T-helper 9 cell (primary cell): ENCODE data around the gene NME2.
"Not testable (repeated sequence)": the region's sequence is repeated elsewhere in the genome, so short reads cannot be mapped to it uniquely, and the experiment has no call there.

Experiments used
- DNase-seq: peaks from one replicate; pipeline ENCODE4 v3.0.0-alpha.2; 2020

Gene NME2

DNA sequence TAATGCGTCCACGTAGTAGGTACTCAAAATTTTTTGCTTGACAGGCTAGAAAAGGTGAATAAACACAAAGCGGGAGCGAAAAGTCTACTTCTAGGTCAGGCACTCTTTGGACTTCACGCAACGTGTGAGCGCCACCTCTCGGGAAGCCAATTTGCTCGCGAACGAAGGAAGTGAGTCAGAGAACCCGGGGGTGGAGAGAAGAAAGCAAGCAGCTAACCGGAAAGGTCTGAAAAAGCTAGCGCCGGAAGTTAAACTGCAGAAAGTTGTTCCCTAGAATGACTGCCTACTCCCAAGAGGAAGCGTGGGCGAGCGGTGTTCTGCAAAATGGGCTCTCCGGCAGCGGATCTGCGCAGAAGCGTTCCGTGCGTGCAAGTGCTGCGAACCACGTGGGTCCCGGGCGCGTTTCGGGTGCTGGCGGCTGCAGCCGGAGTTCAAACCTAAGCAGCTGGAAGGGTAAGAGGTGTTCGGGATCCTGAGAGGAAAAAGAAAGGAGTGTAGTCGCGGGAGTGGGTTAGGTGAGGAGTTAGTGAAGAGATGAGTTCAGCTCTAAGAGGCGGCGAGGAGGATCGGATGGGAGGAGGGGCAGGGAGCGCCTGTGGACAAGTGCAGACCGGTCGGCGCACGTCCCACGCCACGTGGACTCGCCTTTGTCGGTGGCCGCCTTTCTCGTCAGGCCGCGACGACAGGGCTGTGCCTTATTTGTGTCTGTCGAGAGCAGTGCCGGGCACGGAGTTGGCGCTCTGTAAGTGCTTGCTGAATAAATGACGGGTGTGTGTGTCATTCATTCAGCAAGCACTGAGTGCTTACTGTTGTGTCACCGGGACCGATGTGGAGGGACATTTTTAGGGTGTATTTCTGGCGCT is 12.8 kb upstream of the NME2 start, which contains the start of gene NME1:
Gene NME1 (plus strand): TSS at position 350 of the 863 bp plus-strand sequence. CDS start 2,096 bp downstream, outside the sequence.
- peak; percentile 94 for DNase-seq

DNA sequence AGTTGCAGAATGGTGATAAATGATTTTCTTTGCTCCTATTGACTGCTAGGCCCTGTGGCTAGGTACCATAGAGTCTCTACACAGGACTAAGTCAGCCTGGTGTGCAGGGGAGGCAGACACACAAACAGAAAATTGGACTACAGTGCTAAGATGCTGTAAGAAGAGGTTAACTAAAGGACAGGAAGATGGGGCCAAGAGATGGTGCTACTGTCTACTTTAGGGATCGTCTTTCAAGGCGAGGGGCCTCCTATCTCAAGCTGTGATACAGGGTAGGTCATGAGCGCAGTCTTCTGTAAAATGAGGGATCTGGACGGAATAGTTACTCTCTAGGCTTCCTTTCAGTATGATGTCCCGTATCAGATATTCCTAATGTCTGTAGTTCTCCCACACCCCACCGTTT is 12.0 kb upstream of the NME2 start:
- no peak for DNase-seq

DNA sequence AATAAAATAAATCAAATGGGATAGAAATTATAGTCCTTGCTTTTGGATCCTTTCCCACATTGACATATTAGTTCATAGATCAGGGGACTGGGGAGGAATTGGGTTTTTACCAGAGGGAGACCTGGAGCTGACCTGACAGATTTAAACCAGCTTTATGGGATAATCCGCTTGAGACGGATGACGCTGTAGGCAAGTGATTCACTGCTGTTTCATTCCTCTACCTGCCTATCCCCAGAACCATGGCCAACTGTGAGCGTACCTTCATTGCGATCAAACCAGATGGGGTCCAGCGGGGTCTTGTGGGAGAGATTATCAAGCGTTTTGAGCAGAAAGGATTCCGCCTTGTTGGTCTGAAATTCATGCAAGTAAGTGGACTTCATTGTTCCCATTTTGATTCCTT is 10.8 kb upstream of the NME2 start:
- no peak for DNase-seq

DNA sequence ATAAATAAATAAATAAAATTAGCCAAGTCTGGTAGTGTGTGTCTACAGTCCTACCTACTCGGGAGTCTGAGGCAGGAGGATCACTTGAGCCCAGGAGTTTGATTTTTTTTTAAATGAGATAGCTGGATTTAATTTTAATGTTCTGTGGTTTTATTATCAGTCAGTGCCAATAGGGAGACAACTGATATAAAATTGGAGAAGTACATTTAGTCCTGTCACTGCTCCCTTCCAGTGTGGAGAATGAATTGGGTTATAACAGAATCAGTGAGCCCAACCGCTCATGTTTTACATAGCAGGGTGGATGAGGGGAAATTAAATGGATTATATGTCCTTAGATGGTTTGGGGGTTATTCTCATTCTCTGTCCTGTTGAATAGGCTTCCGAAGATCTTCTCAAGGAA is 6.6 kb upstream of the NME2 start:
- no peak for DNase-seq

DNA sequence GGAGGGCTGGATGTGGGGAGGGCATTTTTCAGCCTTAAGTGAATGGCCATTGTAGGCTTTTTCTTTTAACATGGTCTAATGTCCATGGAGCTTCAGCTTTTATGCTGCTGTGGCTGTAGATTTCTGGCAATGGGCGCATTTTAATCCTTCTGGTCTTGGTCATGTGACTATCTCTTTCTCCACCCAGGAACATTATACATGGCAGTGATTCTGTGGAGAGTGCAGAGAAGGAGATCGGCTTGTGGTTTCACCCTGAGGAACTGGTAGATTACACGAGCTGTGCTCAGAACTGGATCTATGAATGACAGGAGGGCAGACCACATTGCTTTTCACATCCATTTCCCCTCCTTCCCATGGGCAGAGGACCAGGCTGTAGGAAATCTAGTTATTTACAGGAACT is 4.7 kb upstream of the NME2 start:
- no peak for DNase-seq

DNA sequence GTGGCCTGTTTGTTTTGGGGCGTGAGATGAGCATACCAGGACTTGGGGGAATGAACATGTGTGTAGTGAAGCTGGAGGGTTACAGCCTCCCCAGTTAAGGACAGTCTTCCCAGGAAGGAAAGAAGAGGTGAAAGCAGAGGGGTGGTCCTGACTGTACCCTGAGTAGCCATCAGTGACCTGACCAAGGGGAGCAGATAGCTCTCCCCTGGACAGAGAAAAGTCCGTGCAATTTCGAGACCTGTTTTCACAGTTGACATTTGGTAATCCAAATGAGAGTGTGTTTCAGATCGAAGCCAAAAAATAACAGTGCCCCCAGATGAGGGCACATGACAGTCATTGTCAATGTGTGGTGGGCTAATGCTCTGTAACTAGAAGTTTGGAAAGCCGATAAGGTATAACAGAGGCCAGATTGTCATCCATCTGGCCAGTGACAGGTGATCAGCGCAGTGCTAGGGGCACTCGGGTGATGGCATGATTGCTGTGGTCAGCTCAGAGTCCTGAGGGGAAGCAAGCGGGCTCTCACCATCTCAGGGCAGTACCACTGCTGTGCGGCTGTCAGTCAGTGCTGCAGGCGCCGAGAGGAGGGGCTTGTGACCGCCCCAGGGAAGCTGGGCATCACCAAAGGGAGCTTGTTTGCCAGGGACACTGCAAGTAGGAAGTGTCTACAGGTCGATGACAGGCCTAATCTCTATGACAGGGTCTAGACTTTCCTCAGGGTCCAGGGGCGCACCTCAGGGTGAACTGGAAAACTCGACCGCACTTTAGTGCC is 1.1 kb upstream of the NME2 start:
- DNase-seq = no peak

DNA sequence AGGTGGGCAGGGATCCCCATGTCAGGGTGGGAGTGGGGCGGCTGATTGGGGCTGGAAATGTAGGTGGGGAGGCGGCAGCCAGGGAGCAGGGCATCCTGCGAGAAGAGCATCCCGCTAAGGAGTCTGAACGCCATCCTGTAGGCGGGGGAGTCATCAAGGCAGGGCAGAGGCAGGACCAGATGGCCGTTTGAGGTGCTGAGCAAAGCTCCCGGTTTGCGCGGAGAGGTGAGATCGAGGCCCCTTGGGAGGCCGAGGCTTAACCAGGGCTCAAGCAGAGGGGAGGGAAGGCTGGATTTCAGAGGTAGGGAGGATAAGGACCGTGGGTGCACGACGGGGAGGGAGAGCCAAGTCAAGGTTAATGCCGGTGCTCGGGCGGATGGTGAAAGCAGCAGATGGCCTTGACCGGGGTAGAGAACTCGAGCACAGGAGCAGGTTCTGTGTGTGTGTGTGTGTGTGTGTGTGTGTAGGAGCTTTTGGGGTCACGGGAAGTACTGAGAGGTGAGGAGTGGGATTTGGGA is 472 bp upstream of the NME2 start:
- peak; percentile 13 for DNase-seq

DNA sequence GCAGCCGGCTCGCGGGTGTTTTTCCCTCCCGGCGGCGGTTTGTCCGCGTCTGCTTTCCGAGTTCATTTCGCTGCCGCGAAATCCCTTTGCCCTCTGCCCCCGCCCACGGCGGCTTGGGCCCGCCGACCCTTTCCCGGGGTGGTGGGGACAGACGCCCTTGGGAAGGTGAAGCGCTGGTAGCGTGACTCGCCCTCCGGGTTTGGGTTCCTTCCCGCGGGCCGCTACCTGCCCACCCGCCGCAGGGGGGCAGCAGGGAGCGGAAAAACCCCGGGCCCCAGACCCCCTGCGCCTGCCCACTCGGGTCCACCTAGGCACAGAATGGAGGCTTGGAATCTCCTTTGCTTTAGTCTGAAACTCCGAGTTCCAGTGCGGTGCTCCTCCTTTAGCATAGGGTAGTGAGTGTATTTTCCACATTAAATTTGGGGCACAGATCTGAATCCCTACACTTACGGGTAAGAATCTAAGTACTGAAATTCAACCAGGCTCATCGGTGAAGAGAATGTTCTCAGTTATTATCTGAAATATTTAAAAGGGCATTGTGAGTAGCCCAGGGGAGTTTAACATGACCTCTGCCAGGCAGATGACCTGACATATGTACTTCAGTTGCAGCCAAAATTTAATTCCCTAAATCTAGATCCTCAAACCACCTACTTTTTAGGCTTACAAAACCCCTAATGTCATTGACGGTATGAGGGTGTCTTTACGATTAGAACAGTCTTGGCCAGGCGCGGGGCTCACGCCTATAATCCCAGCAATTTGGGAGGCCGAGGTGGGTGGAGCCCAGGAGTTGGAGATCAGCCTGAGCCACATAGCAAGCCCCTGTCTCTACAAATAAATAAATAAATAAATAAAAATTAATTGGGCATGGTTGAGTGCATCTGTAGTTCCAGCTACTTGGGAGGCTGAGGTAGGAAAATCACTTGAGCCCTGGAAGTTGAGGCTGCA is 1.0 kb downstream of the NME2 start:
- peak; percentile 63 for DNase-seq

DNA sequence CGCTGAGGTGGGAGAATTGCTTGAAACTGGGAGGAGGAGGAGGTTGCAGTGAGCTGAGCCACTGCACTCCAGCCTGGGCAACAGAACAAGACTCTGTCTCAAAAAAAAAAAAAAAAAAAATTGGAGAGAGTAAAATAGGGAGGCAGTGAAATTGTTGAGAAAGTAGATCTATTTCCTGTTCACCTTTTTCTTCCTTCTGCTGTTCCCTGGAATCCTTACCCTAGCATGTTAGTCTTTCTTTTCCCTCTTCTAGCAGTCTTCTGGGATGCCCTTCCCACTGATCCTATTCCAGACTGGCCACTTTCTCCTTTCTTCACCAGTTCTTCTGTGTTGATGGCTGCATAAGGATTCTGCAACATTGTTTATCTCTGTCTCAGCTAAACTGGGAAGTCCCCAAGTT is 3.1 kb downstream of the NME2 start:
- no peak for DNase-seq

DNA sequence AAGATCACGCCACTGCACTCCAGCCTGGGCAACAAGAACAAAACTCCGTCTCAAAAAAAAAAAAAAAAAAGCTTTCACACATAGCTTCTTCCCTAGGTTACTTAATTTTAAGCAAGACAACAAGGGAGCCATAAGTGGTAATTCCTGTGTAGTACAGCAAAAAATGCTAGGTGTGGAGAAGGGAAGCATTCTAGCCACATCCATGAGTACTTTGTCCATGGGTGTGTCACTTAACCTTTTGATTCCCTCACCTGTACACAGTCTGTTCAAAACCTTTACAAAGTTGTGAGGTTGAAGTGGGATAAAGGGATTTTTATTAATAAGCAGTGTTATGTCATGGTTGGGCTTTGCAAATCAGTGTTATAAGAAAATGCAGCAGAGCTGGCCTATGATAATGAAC is 4.5 kb downstream of the NME2 start:
- DNase-seq = no peak

DNA sequence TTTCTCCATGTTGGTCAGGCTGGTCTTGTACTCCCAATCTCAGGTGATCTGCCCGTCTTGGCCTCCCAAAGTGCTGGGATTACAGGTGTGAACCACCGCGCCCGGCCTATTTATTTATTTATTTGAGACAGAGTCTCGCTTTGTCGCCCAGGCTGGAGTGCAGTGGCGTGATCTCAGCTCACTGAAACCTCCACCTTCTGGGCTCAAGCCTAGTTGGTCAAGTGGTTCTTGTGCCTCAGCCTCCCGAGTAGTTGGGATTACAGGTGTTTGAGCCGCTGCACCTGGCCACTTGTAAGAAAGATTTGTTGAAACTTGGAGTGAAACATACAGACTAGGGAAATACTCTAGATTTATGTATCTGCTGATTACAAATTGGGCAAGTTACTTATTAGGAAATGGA is 5.8 kb downstream of the NME2 start:
- not testable (repeated sequence) for DNase-seq

DNA sequence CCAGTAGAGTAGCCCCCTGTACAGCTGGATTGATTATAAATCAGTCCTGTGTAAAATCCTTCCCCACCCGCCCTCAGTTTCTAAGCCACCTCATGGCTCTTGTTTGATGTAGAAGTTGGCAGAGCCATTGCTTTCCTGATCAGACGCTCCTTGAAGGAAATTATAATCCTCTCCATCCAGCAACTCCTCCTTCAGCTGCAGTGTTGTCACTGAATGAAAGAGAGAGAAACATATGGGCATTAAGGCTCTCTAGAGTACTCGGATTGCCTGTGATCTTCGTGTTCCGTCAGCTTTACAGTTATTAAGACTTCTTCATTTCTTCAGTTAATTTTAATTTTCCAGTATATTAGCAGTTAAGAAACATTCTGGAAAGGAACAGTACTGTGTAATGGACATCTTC is 14.3 kb downstream of the NME2 start:
- no peak for DNase-seq

DNA sequence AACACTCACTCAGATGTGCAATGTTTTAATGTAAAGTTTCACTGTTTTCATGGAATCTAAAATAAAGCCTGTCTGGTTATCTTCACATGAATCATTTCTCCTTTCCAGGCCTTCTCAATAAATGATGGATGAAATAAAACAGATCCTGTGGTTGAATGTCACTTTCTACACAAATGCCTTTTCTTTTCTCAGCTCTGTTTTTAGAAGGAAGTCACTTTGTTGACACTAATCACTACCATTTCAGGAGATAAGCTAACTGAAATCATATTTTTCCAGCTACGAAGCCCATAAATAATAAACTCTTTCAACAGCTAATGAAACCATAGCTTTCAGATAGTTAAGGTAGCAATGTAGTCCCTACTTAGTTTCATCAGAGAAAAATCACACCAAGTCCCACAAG is 17.9 kb downstream of the NME2 start:
- no peak for DNase-seq

DNA sequence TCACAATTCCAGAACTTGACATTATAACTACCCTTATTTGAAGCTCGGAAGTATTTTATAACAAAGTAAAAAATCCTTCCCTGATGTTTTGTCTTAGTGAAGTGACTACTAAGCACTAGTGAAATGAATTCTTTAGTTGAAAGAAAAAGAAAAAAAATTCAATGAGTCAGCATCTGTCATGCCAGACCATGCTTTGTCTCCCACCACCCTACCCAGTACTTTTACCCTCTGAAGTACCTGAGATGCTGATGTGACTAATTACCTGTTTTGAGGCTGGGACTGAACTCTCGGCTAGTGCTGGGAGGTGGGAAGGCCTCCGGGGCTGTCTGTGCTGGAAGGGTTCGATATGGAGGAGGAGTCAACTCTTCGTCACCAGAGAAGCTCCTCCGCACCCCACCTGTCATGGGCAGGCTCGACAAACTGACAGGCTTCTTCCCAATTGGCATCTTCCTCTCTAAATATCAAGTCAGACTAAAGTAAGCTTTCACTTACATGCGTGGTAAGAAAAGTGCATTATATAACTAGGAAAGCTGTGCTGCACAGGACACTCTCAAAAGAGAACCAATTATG is 19.6 kb downstream of the NME2 start:
- DNase-seq = no peak

DNA sequence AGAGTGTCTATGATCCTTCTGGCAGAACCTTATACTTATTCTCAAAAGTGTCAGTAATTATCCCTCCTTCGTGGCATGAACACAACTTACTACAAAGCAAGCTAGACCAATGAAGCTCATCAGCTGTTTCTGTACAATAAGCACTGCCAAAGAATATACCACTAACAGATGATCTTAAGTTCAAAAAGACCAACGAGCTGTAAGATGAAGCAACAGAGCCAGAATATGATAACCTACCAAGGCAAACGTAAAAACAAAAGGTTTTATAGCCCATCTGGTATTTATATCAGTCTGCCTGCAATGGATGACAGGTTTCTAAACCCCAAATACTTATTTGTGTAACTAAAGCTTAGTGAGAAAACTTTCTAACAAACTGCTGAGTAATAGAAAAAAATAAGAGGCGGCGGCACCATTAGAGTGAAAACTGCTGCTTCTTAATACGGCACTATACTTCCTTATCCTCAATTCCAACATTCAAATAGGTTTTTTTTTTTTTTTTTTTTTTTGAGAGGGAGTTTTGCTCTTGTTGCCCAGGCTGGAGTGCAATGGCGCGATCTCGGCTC is 22.1 kb downstream of the NME2 start:
- no peak for DNase-seq

DNA sequence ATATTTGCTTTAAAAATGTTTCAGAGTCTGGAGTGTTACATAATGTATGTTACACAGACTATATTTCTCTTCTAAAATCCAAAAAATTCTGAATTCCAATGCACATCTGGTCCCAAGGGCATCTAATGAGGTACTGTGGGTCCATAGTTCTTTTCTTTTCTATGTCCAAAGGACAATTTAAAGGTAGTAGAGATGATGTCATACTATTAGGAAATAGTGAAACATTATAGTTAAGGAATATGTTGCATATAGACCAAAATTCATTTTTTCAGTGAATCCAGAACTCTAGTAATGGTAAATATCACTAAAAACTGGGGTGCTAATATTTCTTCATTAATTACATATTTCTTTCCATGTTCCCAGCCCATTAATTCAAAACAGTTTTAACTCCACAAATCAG is 23.0 kb downstream of the NME2 start:
- DNase-seq = no peak

DNA sequence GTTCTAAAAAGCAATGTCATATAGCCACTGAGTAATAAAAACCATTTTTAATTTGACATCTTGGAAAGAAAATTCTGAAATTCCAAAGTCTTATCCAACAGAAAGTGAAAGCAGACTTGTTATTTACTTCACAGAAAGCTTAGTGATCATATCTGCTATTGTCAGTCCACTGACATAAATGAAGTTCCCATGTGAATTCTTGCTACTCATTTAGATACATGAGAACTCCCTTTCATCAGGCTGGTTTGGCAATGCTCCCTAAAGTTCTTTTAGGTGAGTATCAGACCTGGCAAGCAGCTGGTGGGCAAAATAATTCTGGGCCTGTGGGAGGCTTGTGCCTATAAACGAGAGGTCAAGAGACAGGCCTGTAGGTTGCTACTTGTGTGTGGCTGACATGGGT is 23.4 kb downstream of the NME2 start:
- no peak for DNase-seq

DNA sequence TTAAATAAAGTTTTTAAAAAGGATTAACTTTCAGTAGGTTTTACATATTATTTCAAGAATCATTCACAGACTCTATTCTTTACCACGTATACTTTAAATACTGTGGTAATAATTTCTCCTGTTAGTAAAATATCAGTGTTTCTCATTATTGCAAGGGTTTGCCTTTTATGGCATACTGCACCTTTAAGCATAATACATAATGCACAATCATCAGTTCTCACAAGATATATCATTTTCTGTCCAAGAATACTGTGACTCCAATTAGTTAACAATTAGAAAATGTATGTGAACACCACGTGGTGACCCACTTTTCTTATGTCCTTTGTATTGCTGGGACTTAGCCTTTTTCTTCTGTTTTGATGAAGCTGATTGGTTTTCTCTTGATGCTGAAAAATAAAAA is 25.7 kb downstream of the NME2 start:
- DNase-seq = no peak

DNA sequence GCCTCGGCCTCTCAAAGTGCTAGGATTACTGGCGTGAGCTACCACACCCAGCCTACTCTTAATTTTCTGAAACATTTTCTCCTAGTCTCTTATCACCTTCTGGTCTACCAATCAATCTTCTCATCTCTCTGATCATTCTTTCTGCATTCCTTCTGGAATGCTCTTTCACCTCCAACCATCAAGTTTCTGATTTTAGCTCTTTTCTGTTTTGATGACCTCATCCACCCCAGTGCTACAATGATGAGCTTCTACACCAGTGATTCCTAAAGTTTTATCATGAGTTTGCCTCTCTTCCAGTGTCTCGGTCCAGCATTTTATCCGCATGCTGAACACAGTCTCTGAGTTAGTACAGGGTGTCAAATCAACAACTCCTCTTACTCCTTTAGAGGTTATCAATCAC is 31.5 kb downstream of the NME2 start:
- DNase-seq = no peak

DNA sequence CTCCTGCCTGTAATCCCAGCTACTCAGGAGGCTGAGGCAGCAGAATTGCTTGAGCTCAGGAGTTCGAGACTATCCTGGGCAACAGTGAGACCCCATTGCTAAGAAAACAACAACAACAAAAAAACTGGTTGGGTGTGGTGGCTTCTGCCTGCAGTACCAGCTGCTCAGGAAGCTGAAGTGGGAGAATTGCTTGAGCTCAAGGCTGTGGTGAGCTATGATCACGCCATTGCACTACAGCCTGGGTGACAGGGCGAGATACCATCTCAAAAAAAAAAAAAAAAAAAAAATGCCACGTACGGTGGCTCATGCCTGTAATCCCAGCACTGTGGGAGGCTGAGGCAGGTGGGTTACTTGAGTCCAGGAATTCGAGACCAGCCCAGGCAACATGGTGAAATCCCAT is 34.1 kb downstream of the NME2 start:
- DNase-seq = no peak

DNA sequence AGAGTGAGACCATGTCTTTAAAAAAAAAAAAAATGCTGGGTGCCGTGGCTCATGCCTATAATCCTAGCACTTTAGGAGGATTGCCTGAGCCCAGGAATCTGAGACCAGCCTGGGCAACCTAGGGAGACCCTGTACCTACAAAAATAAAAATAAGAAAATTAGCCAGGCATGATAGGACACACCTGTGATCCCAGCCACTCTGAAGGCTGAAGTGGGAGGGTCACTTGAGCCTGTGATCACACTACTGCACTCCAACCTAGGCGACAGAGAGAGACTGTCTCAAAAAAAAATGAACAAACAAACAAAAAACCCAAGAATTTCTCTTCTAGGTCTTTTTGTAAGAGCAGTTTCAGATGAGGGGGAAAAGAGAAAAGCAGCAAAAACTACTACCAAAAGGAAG is 34.6 kb downstream of the NME2 start:
- no peak for DNase-seq

DNA sequence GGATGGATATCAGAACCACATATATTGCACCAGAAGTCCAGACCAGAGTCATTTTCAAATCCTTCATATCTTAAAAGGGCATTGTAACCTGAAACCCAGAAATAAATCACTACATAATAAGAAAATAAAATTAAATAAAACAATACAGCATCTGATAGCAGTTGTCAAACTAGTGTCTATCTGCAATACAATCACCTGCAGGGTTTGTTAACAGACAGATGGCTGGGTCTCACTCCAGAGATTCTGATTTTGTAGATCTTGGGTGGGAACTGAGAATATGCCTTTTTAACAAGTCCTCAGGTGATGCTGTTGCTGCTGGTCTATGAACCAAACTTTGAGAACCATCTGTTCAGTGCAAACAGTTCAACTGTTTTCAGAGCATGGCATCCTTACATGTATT is 37.6 kb downstream of the NME2 start:
- no peak for DNase-seq
